Measurements from ENCODE around the gene COPG2.

The COPG2 gene

DNA sequence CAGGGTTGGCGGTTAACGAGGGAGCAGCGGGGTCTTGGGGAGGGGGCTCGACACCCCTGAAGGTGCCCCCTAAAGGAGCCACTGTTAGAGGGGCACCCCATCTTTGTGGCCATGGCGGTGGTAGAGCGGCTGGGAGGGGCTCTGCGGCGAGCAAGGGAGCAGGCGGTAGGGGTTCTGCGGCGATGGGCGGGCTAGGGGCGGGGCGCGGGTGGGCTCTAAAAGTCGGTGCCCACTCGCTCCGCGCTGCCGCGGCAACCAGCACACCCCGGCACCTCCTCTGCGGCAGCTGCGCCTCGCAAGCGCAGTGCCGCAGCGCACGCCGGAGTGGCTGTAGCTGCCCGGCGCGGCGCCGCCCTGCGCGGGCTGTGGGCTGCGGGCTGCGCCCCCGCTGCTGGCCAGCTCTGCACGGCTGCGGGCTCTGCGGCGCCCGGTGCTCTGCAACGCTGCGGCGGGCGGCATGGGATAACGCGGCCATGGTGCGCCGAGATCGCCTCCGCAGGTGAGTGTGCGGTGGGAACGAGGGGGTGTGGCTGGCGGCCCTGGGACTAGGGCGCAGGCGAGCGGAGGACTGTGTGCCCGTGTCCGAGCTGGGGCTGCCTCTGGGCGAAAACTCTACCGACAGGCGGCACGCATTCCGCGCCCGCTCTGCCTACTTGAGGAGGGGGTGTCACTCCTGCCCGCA lies 176.6 kb downstream of the COPG2 start, which contains the start of gene MEST:
Gene MEST (plus strand): TSS at position 245 of the 682 bp plus-strand sequence. CDS start 229 bp downstream, at position 474.
- DNase-seq, result no peak

DNA sequence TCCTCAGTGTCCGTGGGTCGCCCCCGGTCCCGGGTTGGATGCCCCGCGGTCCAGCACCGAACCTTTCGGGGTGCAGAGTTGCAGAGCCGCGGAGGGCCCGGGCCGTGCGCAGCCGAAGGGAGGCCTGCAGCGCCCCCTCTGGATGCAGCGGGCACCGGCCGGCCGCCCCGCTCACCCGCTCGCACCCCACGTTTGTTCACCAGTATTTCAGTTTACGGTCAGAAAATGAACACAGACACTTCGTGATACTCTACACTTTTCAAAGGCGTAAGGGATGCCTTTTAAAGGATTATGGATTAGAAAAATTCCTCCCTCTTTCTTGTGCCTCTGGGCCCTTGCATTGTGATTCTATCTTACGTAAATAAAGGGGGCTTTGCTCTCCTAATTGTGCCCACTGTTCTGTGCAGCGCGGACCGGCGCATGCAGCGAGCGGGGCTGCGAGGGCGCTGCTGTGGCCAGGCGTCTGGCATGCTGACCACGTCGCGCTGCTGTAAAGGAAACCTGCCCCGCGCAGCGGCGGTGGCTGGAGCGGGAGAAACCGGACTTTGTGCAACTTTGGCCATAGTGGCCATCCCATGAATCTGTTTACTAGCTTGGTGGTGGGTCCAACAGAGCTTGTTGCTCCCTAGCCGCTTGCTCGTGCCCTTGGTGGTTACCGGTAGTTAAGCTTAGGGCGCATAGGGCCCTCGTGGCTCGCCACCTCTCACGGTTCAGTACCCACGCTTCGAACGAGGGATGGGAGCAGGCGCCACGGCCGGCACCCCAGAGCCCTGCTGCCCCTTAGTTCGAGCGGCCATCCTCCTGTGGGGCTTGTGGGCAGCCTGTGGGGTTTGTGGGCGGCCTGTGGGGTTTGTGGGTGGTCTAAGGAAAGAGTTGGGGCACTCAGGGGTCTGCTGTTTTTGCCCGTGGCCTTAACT lies 177.4 kb downstream of the COPG2 start:
- DNase-seq, result no peak

DNA sequence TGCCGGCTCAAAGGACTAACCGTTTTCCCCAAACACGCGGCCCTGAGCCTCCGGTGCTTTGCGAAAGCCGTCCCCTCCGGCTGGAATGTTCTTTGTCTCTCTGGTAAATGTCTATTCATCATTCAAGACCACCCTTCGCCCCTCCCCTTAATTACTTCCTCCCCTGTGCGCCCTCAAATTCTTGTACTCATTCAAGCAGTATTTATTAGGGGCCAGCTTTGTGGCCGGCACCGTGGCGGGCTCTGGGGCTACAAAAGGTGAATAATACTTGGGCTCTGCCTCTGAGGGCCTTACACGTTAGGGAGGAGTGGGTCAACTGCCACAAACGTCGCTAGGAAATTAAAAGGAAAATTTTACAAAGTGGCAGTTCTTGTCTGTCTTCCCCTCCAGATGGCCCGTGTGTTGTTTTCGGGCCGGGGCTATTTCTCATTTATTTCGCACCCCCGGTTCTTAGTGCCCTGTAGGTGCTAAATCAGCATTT lies 178.2 kb downstream of the COPG2 start:
- no peak for DNase-seq

DNA sequence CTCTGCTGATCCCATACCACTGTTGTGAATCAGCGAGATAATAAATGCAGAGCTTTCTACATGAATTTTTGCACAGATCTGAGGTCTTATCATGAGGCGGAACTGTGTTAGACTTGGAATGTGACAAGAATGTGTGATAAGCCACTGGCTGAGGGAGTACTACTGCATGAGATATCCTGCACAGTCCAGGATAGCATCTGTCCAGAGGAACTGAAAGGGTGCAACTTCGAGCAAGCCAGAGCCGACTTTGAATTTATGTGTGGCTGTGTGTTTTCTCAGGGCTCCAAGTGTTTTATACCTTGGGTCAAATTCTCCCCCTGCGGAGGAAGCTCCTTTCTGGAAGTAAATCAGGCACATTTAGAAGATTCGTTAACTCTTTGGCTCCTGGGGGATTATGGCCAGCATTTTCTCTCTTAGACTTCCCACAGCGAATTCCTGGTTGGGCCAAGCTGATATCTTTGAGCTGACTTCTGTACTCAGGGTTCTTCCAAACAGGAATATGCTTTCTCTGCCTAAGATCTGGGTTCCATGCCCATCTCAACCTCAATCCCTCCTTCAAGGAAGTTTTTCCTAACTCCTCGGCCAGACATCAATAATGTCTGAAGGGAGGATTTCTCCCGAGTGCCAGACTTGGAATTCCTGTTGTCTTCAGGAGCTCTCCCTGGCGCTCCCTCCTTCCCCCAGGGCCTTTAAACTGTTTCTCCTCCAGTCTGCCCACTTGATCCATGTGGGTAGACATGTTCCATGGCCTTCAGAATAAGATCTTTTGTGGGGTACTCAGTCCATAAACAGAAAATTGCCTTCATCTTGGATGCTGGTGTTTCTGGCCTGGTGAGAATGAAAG lies 179.2 kb downstream of the COPG2 start:
- DNase-seq, result no peak

DNA sequence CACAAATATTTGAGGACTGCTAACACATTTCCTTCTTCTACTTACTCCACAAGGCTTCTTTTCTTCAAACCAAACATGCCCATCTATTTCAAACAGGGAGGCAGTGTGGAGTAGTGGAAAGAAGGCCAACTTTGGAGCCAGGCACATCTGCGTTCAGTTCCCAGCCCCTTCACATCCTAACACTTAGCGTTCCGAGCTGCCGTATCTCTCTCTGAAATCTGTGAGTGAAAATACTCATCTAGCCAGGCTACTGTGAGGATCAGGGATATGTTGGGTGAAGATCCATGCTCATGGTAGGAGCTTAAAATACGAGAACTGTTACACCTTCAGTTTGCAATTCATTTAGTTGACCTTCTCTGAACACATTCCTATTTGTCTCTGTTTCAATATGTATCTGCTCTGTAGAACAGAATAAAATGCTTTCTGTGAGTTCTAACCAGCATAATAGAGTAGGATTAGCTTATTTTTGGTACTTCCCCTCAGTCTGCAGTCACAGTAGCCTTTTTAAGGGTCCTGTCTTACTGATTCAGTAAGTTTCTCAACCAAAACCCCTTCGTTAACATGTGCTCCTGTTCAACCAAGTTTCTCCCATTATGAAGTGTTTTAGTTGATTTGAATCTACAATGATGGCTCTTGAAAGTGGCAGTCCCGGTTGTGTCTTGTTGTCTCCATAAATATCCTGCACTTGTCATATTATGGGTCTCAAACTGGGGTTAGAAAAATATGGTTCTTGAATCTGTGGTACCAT lies 180.0 kb downstream of the COPG2 start:
- DNase-seq, result no peak

DNA sequence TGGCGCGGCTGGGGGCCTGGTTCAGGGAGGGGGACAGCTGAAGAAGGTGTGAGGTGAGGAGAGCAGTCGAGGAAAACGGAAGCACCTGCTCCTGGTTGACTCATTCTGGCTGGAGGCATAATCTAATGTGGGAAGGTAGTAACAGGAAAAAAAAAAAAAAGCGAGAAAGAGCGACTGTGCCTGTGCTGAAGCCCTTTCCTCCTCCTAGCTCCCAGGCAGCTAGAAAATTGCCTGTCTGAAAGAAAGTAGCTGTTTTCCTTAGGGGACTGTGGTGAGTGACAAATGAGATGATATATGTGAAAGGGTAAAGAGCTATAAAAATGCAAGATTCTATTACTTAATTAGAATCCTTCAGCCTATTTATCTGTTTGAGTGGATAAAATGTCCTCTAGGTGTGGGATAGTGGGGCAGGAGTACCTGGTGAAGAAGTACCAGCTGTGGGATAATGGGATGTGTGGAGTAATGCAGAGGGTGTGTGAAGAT lies 181.6 kb downstream of the COPG2 start:
- DNase-seq, result no peak

DNA sequence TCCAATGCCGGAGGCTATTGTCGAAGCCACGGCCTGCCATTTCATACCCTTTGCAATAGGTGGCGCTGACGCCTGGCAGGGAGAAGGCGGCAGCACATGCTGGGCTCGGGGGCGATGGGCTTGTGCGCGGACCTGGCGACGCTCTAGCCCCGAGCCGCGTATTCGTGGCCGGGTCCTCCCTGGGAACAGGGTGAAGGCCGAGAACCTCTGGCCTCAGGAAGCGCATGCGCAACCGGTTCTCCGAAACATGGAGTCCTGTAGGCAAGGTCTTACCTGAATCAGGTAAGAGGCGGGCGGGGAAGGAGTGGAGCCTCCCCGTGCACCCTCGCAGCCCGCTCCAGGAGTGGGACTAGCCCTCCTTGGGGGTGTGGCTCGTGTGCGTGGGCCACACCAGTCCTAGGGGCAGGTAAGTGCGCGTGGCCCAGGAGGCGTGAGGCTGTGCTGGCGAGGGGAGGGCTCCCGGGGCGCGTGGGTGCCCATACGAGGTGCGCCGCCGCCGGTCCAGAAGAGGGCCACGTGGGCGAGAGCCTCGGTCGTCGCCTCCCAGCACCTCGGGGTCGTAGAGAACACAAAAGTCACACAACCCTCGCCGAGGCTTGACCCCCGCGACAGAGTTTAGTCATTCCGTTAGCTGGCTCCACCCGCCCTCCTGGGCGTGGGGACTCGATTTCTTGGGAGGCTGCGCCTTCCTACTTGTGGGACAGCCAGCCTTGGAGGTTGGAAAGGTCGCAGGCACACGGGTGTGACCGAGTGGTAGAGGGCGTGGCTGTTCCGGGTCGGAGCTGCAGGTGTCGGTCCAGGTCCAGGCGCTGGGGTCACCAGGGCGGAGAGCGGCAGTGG lies 182.2 kb downstream of the COPG2 start:
- DNase-seq, result no peak

DNA sequence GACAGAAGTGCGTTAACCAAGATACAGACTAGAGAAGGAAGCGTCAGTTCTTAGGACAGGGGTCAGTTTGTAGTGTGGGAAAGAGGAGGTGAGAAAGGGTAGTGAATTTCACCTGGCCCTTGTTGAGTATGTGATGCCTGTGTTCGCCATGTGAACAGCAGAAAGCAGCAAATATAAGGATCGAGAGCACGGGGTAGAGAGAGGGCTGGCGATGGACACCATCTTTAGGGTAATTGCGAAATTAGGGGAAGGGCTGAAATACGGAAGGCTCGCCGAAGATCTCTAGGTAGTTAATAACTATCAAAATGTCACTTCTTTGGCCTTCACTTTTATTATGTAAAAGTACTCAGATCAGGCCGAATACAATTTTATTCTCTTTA lies 182.8 kb downstream of the COPG2 start:
- no peak for DNase-seq

DNA sequence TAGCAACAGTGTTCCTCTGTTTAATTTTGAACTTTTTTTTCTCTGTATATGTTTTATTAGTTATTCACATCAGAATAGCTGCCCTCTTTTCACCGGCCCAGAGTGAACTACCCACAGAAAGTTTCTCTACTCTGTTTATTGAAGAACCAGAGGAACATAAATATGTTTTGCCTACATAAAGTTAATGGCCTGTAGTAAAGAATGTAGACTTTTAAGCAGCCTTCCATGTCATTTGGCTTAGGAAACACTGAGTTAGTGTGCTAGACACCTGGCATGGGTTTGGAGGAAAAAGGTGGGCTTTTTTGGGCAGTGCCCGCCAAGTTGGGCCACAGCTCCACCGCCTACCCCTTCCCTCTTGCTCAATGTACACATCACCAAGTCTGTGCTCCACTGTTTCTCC lies 185.5 kb downstream of the COPG2 start:
- DNase-seq, result no peak

DNA sequence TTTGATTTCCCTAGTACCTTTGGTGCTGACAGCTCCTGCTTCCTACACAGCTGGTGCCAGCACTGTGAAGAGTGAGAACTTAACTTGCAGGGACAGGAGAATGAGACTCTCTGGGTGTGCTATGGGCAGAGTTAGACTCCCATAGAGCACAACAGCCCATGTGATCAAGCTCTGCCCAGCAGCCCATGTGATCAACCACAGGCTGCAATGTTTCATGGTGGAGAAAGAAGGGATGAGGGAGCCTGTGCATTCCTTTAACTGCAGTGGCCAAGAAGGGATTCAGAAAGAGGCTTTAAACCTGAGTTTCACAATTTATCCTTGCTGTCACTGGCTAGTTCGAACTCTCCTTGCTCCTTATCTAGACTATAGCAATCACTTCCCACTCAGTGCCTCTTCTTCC lies 186.7 kb downstream of the COPG2 start:
- DNase-seq, result no peak

DNA sequence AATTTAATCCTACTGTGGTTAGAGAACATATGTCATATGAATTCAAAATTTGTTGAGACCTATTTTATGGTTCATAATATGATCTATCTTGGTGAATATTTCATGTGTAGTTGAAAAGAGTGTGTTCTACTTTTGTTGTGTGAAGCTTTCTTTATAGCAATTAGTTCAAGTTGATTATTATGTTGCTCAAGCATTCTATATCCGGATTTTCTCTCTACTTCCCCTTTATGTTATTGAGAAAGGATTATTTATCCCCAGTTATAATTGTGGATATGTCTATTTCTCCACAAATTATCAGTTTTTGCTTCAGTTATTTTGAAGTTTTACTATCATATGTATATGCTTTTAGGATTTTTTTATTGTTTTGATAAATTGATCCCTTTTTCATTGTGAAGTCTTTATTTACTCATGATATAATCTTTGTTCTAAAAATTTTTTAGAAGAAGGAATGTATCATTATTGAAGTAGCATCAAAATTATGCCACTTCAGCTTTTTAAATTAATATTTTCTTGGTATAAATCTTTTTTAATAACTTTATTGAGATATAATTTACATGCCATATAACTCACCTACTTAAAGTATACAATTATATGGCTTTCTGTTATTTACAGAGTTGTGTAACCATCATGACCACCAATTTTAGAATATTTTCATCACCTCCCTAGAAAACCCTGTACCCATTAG lies 188.7 kb downstream of the COPG2 start:
- no peak for DNase-seq

DNA sequence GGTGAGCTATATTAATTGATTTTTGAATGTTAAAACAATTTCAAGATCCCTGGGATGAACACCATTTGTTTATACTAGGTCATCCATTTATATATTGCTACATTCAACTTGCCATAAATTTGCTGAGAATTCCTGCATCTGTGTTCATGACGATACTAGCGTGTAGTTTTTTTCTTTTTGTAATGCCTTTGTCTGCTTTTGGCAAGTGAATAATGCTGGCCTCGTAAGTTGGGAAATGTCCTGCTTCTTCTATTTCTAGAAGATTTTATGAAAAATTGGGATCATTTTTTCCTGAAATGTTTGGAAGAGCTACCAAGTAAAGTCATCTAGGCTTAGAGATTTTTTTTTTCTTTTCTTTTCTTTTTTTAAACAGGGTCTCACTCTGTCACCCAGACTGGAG lies 189.6 kb downstream of the COPG2 start:
- DNase-seq, result no peak

DNA sequence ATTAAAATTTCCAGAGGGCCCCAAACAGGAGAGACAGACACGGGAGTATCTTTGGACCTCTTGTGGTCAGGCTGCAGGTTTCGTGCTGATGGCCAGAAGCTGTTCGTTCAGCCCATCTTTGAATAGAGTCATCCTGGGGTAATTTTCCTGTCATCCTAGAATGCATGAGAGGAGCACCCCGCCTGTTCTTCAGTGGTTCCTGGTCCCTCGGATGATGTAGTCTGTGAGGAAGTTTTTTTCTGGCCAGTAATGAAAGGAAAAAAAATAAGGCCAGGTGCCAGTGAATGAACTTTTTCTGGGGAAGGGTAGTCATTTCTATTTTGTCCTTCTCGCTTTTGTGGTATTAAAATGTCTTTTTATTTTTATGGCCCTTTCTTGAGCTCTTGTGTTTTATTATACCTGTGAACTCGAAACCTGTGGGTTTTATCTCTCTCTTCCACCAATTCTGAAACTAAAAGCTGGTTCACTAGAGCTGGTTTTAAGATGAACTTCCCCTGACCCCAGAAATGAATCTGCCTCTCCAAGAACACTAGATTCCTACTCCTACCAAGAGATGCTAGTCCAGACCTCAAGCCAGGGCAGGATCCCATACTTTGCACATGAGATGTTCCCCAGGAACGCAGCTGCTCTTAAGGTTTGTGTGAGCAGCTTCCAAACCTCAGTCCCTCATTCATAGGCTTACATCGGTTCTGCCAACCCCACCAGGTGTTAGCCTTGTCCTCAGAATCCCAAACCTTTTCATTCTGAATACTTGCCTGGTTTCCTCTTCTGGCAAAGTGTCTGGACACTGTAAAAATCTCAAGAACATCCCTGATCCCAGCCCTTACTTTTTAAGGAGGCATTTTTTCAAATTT lies 192.0 kb downstream of the COPG2 start:
- no peak for DNase-seq

DNA sequence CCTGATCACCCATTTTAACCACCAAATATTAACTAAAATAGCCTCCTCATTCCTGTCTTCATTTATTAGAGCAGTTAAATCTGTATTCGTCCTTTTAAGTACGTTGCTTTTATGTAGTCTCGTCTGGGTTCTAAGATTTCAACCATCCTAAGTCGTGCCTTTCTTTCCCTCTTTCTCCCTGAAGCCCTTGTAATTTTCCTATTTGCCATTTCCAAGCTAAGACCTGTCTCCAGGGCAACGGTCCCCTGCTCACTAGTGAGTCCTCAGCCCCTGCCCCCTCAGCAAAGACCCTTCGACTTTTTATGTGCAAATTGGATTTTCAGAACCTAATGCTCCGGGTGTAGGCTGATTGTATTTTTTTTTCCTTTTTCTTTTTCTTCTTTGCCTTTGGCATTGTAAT lies 192.8 kb downstream of the COPG2 start:
- no peak for DNase-seq

DNA sequence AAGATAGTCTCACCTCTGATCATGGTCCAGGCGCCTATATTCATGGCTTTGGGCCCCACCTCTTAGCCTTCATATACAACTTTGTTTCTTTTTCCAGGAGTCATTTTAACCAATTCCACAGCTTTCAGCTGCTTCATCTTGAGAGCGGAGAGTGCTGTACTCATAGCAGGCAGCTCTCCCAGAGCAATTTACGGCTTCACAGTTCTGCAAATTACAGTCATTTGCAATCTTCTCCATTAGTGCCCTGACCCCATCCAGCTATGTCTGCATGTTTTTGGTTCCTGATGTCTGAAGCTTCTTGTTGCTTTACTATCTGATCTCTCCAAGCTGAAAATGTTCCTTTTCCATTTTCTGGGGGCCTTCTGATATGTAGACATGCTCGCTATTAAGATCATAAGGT lies 194.7 kb downstream of the COPG2 start:
- no peak for DNase-seq

DNA sequence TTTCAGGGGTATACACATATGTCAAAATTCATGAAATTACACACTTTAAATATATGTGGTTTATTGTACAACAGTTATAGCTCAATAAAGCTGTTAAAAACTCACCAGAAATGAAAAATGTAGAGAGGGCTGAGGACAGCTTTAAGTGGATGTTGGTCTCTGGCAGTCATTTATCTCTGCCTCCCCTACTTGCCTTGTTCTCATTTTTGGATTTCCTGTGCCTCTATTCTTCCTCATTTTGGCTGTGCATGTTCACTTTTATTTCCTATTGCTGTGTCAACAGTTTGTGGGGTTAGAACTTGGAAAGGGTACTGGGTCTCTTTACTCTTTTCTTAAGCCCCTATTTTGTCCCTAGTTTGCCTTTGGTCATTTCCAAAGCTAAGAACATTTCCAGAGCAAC lies 195.3 kb downstream of the COPG2 start:
- no peak for DNase-seq

DNA sequence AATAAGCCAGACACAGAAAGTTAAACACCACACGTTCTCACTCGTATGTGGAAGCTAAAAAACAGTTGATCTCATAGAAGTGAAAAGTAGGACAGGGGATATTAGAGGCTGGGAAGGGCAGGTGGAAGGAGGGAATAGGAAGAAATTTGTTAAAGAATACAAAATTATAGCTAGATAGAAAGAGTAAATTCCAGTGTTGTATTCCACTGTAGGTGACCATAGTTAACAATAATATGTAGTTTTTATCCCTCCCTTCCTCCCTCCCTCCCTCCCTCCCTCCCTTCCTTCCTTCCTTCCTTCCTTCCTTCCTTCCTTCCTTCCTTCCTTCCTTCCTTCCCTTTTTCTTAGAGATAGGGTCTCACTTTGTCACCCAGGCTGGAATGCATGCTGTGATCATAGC lies 196.6 kb downstream of the COPG2 start:
- DNase-seq, result no peak

DNA sequence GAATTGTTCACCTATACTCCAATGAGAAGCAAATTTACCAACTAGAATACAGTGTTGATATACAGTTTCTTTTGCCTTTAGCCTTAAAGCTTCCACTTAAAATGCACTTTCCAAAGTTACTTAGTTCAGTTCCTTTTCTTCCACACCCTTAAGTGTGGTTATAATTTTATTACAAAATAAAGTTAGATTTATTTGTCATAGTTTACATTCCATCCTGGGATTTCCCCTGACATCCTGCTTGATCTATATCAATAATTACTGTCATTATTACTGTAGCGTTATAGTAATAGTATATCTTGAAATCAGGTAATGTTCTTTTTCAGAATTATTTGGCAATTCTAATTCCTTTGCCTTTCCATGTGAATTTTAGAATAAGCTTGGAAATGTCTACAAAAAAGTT lies 199.9 kb downstream of the COPG2 start:
- no peak for DNase-seq

DNA sequence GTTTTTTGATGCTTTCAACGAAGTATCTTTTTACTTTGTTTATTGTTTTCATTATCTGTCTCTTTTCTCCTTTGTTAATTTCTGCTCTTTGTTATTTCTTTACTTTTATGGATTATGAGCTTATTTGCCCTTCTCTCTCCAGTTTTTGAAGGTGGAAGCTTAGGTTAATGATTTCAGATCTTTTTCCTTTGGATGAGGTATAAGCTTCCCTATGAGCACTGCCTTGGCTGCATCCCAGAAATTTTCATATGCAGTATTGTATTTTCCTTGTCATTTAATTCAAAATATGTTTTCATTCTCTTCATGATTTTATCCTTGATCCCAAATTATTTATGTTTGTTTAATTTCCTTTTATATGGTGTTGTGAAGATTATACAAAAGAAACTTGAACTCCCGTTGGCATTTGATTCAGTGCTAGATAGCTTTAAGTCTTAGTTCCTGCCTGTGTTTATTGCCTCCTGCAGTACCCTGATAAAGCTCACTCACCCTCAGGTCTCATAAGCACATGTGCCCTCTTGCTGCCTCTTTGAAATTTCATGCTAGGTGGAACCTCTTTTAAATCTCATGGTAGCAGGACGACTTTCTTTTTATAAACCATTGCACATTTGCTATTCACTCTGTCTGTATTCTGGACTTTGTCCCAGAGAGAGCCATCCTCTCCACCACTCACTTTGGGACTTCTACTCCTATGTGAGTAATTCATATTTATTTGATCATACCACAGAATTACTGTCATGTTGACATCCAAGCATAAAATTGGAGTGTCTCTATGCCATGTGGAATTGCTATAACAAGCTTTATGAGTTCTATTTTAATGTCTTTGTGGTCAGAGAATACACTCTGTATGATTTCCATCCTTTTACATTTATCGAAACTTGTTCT lies 204.8 kb downstream of the COPG2 start:
- no peak for DNase-seq
